HG03442 (cell line): ENCODE data around the gene THY1.
"Not testable (repeated sequence)": the region's sequence is repeated elsewhere in the genome, so short reads cannot be mapped to it uniquely, and the experiment has no call there.

Source experiments
- ATAC-seq: cut with Tn5 transposase; IDR thresholded peaks from one replicate; pipeline ENCODE4 v1.9.1; 2021; ENCODE audit warnings: mild to moderate bottlenecking, moderate library complexity; ENCODE audit not compliant: unreplicated experiment

Gene THY1

GRCh38 chr11:119419246-119419645, 3.7 kb downstream of the THY1 start:
- no peak for ATAC-seq

- no peak for ATAC-seq
Observed at GRCh38 chr11:119418759-119419158, 4.2 kb downstream of the THY1 start.

- no peak for ATAC-seq
Observed at GRCh38 chr11:119417726-119418540, 5.0 kb downstream of the THY1 start.

- no peak for ATAC-seq
Observed at GRCh38 chr11:119416606-119417580, 6.1 kb downstream of the THY1 start.

DNA sequence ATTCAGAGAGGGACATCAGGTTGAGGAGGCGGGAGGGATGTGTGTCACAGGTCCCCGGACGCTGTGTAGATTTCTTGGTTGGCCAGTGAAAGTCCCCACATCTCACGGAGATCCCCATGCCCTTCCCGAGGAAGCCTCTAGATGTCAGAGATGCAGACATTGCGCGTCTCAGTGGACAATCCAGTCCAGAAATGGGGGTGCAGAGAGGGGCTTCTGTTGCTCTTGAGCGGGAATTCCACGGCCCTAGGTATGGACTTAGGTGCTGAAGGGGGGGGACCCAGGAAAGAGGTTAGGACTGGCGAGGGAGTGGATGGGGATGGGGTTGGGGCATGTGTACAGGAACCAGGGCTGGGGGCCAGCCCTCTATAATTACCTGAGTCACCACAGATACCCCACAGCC, 7.0 kb downstream of the THY1 start:
- ATAC-seq, result no peak

- ATAC-seq, result no peak
Observed at GRCh38 chr11:119415517-119415916, 7.5 kb downstream of the THY1 start.

- no peak for ATAC-seq
Observed at GRCh38 chr11:119414734-119415133, 8.2 kb downstream of the THY1 start.

- no peak for ATAC-seq
Observed at GRCh38 chr11:119414321-119414720, 8.7 kb downstream of the THY1 start.

DNA sequence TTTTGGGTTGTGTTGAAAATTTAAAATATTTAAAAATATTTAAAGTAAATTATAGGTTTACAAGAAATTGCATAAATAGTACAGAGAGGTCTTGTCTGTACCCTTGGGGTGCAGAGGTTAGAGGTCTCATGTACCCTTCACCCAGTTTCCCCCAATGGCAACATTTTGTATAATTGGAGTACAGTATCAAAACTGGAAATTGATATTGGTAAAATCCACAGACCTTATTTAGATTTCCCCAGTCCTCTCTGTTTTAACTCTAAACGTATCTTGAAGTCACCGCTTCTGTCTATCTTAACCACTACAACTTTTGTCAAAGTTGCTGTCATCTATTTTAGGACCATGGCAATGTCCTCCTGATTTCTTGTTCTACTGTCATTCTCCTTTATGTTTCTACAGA, 10.9 kb downstream of the THY1 start:
- ATAC-seq, result no peak

DNA sequence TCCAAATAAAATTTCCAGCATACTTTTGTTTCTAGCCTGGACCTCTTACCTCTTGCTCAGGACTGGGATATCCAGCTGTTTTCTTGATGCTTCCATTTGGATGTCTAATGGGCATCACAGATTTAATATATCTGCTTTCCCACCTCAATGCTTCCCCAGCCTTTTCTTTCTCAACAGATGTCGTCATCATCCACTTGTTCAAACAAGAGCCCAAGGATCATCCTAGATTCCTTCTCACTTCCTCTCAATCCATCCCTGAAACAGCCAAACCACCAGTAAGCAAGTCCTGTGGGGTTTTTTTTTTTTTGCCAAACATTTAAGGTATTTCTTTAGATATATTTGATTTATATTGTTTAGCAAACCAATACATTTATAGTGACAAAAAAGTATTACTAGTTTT, 12.5 kb downstream of the THY1 start:
- no peak for ATAC-seq

- ATAC-seq, result no peak
Observed at GRCh38 chr11:119409731-119410130, 13.2 kb downstream of the THY1 start.

DNA sequence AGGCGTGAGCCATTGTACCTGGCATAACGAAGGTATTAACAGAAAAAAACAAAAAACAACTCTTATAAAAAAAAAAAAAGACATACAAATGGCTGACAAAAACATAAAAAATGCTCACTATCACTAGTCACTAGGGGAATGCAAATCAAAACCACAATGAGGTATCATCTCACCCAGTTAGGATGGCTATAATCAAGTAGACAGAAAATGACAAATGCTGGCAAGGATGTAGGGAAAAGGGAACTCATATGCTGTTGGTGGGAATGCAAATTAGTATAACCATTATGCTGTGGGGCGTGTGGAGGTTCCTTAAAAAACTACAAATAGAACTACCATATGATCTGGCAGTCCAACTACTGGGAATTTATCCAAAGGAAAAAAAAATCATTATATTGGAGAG, 17.0 kb downstream of the THY1 start:
- ATAC-seq, result no peak

- not testable (repeated sequence) for ATAC-seq
Observed at GRCh38 chr11:119405448-119405847, 17.5 kb downstream of the THY1 start.

DNA sequence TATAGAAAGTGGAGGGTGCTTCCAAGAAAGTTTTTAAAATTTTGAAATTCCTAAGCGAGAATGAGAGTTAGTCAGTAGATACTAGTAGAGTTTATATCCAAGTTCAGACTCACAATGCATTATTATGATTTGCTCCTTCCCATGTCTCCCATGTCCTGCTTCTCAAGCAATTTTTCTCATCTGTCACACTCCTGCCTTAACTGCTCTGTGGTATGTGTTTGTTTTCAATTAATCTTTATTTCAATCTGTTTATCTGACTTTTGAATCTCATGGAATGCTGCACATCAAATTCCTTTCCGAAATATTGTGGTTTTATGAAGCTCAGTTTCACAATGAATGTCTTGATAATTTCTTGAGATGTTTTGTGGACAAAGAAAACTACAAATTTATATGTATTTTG, 18.1 kb downstream of the THY1 start:
- no peak for ATAC-seq

GRCh38 chr11:119403021-119403420, 20.0 kb downstream of the THY1 start:
- no peak for ATAC-seq

GRCh38 chr11:119402470-119402869, 20.5 kb downstream of the THY1 start:
- no peak for ATAC-seq

GRCh38 chr11:119400860-119401259, 22.1 kb downstream of the THY1 start:
- no peak for ATAC-seq

DNA sequence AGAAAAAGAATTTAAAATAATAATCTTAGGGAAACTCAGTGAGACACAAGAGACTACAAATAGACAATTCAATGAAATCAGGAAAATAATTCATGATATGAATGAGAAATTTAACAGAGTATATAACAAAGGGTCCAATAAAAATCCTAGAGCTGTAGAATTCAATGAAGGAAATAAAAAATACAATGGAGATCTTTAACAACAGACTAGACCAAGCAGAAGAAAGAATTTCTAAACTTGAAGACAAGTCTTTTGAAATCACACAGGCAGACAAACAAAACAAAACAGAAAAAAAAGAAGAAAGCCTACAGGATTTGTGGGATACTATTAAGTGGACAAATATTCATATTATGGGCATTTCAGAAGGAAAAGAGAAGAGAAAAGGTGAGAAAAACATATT, 25.2 kb downstream of the THY1 start:
- no peak for ATAC-seq

DNA sequence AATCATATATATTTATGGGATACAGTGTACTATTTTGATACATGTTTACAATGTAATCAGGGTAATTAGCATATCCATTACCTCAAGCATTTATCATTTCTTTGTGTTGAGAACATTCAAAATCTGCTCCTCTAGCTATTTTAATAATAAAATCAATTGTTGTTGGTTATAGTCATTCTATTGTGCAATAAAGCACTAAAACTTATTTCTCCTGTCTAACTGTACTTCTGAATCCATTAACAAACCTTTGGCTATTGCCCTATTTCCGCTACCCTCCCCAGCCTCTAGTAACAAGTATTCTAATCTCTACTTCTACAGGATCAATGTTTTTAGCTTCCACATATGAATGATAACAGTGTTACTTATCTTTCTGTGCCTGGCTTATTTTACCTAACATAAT, 26.1 kb downstream of the THY1 start:
- ATAC-seq, result no peak

DNA sequence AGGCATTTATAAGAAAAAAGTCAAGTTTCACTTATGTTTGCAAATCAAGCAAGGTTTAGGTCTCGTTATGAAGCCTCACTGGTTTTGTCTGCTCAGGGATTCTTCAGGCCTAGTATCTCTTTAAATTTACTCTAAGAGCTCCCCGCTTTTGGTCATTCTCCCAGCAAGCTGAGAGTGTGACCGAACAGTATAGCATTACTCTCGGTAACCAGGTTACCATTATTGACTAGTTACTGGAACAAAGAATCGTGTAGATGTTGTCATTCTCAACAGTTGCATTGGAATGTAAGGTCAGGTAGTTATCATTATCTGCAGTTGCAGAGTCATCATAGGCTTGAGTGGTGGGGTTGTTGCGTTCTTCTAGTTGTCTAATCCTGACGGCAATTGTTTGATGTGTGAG, 31.7 kb downstream of the THY1 start:
- no peak for ATAC-seq

GRCh38 chr11:119389611-119390254, 33.2 kb downstream of the THY1 start:
- no peak for ATAC-seq
